ENCODE data around the gene OR5K4. TPM values are rescaled to one million over a fixed set of nuclear protein-coding genes. Genes with fewer than 3 reads are reported as not detected.
A peak's percentile ranks its signal among the peaks of the same experiment; 100 is the strongest.

OR5K4 gene
- total RNA-seq, 2 experiments from 2014 or later, result not detected

DNA sequence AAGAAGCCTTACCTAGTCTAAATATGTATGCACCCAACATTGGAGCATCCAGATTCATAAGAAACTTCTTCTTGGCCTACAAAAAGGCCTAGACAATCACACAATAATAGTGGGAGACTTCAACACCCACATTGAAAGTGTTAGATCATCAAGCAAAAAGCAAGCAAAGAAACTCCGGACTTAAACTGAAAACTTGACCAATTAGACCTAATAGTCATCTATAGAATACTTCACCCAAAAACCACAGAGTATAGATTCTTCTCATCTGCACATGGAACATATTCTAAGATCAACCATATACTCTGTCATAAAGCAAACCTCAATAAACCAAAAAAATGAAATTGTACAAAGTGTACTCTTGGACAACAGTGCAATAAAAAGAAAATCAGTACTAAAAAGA, 22.3 kb upstream of the OR5K4 start:
- no peak for DNase-seq (ENCODE audit: low spot score)
- Histone ChIP-seq H3K79me2 (ENCODE audit: insufficient read depth, low read depth, low read length) (no peaks in the 10 kb centered on the region), H4K20me1 (ENCODE audit: insufficient read depth, low read length) (no peaks in the 10 kb centered on the region), H3K9me2 (ENCODE audit: insufficient read depth, low read length) (no peaks in the 10 kb centered on the region), H2AFZ (ENCODE audit: low read length) (no peak overlapping the region), H3K4me3 (ENCODE audit: low read depth, low read length, poor library complexity, severe bottlenecking) (no peak overlapping the region), H3K27ac (ENCODE audit: low read depth, low read length, poor library complexity, severe bottlenecking) (no peak overlapping the region), H3K36me3 (ENCODE audit: insufficient read depth, low read length) (no peaks in the 10 kb centered on the region), H3K4me1 (ENCODE audit: insufficient read depth, low read length, poor library complexity, severe bottlenecking) (no peaks in the 10 kb centered on the region), H3K4me2 (ENCODE audit: low read length) (no peak overlapping the region), H3K9me3 (ENCODE audit: low read length) (no peaks in the 10 kb centered on the region)
- ChIA-PET CTCF (ENCODE audit: unreplicated experiment) (no interaction called here), POLR2A (no interaction called here)
- TF ChIP-seq, protein P1, sequence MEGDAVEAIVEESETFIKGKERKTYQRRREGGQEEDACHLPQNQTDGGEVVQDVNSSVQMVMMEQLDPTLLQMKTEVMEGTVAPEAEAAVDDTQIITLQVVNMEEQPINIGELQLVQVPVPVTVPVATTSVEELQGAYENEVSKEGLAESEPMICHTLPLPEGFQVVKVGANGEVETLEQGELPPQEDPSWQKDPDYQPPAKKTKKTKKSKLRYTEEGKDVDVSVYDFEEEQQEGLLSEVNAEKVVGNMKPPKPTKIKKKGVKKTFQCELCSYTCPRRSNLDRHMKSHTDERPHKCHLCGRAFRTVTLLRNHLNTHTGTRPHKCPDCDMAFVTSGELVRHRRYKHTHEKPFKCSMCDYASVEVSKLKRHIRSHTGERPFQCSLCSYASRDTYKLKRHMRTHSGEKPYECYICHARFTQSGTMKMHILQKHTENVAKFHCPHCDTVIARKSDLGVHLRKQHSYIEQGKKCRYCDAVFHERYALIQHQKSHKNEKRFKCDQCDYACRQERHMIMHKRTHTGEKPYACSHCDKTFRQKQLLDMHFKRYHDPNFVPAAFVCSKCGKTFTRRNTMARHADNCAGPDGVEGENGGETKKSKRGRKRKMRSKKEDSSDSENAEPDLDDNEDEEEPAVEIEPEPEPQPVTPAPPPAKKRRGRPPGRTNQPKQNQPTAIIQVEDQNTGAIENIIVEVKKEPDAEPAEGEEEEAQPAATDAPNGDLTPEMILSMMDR (conservative IDR thresholded peaks at IDR 0.05; ENCODE audit: low read length), result no peak
- TF ChIP-seq EZH2phosphoT487 (IDR thresholded peaks at IDR 0.05; ENCODE audit: borderline replicate concordance, low read depth, low read length), result no peak
- BruUV-seq (replicated peaks), result no TSS peak
- intact Hi-C loops (cut with micrococcal nuclease; ENCODE audit: unreplicated experiment), result no loop called here

DNA sequence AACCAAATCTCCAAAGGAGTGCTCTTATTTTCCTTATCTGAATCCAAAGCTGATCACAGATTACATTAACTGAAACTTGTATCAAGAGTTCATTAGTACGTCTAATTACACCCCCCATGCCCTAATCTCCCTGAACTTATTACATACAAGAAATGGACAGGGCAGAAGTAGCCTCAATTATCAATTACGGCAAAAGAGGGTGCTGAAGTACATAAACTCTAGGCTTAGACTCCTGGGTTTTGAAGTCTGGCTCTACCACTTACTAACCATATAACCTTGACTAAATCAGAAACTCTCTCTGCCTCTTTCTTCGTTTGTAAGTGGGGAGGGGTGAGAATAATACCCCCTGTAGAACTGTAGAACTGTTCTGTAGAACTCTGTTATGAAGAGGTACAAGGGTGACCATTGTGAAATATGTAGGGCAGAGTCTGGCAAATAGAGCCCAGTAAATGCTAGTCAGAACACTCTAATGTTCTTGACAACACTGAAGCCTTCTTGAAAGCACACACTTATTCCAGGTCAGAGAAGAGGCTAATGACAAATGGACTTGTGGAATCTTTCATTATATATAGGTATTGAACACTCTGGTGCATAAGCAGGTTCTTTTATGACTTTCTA, 19.6 kb upstream of the OR5K4 start:
- DNase-seq (ENCODE audit: low spot score), result peak; percentile 46
- no peaks in the 10 kb centered on the region for H3K9me2 ChIP-seq (ENCODE audit: insufficient read depth, low read length)
- BruUV-seq (replicated peaks), result no TSS peak
- H4K20me1 ChIP-seq (ENCODE audit: insufficient read depth, low read length), result no peaks in the 10 kb centered on the region
- no peak overlapping the region for H3K4me3 ChIP-seq (ENCODE audit: low read depth, low read length, poor library complexity, severe bottlenecking)
- ChIA-PET CTCF (ENCODE audit: unreplicated experiment) (interaction anchor here (0.7 kb wide), 1 partner anchor 483 kb away, joined by 3 read pairs; no protein-coding TSS in a partner anchor), POLR2A (no interaction called here)
- intact Hi-C loops (cut with micrococcal nuclease; ENCODE audit: unreplicated experiment), result loop anchor here (1.0 to 2.0 kb wide), 2 partner anchors 239 to 263 kb away; no protein-coding TSS in a partner anchor
- H3K4me2 ChIP-seq (ENCODE audit: low read length), result no peak overlapping the region
- H3K4me1 ChIP-seq (ENCODE audit: insufficient read depth, low read length, poor library complexity, severe bottlenecking), result no peaks in the 10 kb centered on the region
- H3K79me2 ChIP-seq (ENCODE audit: insufficient read depth, low read depth, low read length), result no peaks in the 10 kb centered on the region
- no peak for TF ChIP-seq EZH2phosphoT487 (IDR thresholded peaks at IDR 0.05; ENCODE audit: borderline replicate concordance, low read depth, low read length)
- TF ChIP-seq, protein P1 (conservative IDR thresholded peaks at IDR 0.05; ENCODE audit: low read length), result peak; percentile 73
- no peak overlapping the region for H3K27ac ChIP-seq (ENCODE audit: low read depth, low read length, poor library complexity, severe bottlenecking)
- H3K36me3 ChIP-seq (ENCODE audit: insufficient read depth, low read length), result no peaks in the 10 kb centered on the region
- H2AFZ ChIP-seq (ENCODE audit: low read length), result no peak overlapping the region
- H3K9me3 ChIP-seq (ENCODE audit: low read length), result no peaks in the 10 kb centered on the region

DNA sequence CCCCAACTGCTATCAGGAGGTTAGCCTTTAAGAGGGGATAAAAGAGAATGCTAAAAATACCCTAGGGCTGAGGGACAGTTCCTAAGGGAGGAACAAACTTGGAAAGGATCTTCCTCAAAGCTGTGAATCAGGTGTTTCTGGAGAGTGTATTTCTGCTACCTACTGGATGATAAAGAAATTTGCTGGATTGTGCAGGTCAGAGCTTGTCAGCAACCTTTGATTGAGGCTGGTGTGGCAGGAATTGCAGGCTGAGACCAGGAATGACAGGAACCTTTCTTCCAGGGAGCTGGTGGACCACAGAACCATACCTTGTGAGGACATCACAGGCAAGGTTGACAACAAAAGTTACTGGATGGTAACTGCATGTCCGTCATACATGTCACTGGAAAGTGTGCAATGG, 14.6 kb upstream of the OR5K4 start:
- H3K4me2 ChIP-seq (ENCODE audit: low read length), result no peak overlapping the region
- no peaks in the 10 kb centered on the region for H3K9me2 ChIP-seq (ENCODE audit: insufficient read depth, low read length)
- no peak overlapping the region for H3K4me3 ChIP-seq (ENCODE audit: low read depth, low read length, poor library complexity, severe bottlenecking)
- no peaks in the 10 kb centered on the region for H3K79me2 ChIP-seq (ENCODE audit: insufficient read depth, low read depth, low read length)
- no peaks in the 10 kb centered on the region for H4K20me1 ChIP-seq (ENCODE audit: insufficient read depth, low read length)
- CTCF ChIA-PET (ENCODE audit: unreplicated experiment), result no interaction called here
- no peaks in the 10 kb centered on the region for H3K36me3 ChIP-seq (ENCODE audit: insufficient read depth, low read length)
- no peaks in the 10 kb centered on the region for H3K9me3 ChIP-seq (ENCODE audit: low read length)
- TF ChIP-seq, protein P1 (conservative IDR thresholded peaks at IDR 0.05; ENCODE audit: low read length), result no peak
- TF ChIP-seq EZH2phosphoT487 (IDR thresholded peaks at IDR 0.05; ENCODE audit: borderline replicate concordance, low read depth, low read length), result no peak
- DNase-seq (ENCODE audit: low spot score), result no peak
- intact Hi-C loops (cut with micrococcal nuclease; ENCODE audit: unreplicated experiment), result no loop called here
- no peaks in the 10 kb centered on the region for H3K4me1 ChIP-seq (ENCODE audit: insufficient read depth, low read length, poor library complexity, severe bottlenecking)
- POLR2A ChIA-PET, result no interaction called here
- no peak overlapping the region for H3K27ac ChIP-seq (ENCODE audit: low read depth, low read length, poor library complexity, severe bottlenecking)
- no TSS peak for BruUV-seq (replicated peaks)
- no peak overlapping the region for H2AFZ ChIP-seq (ENCODE audit: low read length)
